GM18498 (cell line): Measurements from ENCODE around the gene ORAI2.
"Not testable (repeated sequence)": the region's sequence is repeated elsewhere in the genome, so short reads cannot be mapped to it uniquely, and the experiment has no call there.

Experiments
- ATAC-seq: cut with Tn5 transposase; IDR thresholded peaks from one replicate; pipeline ENCODE4 v1.9.1; 2021; ENCODE audit warnings: mild to moderate bottlenecking, moderate library complexity; ENCODE audit not compliant: unreplicated experiment

Gene ORAI2

DNA sequence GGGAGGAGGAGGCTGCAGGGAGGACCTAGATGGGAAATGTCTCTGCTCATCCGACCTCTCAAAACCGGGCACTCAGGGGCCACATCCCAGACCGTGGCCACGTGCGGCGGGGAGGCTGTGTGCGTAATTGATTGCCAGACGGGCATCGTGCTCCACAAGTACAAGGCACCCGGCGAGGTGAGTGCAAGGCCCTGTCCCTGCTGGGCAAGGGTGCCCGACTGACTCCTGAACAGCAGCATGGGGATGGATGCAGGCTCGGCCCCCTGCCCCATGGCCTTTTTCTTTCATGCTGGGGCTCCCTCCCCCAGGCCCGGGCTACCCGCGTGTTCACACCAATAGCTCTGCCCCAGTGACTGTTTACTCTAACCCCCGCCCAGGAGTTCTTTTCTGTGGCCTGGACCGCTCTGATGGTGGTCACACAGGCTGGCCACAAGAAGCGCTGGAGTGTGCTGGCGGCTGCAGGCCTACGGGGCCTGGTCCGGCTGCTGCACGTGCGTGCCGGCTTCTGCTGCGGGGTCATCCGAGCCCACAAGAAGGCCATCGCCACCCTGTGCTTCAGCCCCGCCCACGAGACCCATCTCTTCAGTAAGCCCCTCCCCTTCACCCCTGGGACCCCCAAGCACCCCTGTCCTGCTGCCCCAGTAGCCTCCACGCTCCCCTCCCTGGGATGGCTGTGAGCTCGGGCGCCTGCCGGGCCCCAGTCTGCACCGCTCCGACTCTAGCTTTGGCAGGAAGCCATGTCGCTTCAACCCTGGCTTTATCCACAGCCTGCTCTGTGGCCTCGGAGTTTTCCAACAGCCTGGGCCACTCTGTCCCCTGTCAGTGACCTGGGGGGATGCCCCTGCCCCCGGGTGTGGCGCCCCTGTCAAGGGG is 35.3 kb downstream of the ORAI2 start:
- ATAC-seq: no peak

DNA sequence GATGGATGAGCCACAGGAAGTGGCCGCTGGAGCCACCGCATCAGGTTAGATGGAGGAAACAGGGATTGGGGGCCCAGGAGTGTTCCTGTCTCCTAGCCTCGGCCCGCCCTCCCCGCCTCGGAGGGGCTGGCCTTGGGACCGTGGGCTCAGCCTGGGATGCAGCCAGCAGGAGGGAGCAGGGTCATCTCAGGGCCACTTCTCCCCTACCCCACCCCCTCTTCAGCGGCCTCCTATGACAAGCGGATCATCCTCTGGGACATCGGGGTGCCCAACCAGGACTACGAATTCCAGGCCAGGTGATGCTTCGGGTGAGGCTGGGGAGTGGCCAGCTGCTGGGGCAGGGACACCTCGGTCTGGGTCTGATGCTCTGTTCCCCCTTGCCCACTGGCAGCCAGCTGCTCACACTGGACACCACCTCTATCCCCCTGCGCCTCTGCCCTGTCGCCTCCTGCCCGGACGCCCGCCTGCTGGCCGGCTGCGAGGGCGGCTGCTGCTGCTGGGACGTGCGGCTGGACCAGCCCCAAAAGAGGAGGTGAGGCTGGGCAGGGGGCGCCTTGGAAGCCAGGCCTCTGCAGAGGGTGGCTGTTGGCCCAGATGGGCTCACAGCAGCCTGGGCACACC is 36.1 kb downstream of the ORAI2 start:
- ATAC-seq: no peak

DNA sequence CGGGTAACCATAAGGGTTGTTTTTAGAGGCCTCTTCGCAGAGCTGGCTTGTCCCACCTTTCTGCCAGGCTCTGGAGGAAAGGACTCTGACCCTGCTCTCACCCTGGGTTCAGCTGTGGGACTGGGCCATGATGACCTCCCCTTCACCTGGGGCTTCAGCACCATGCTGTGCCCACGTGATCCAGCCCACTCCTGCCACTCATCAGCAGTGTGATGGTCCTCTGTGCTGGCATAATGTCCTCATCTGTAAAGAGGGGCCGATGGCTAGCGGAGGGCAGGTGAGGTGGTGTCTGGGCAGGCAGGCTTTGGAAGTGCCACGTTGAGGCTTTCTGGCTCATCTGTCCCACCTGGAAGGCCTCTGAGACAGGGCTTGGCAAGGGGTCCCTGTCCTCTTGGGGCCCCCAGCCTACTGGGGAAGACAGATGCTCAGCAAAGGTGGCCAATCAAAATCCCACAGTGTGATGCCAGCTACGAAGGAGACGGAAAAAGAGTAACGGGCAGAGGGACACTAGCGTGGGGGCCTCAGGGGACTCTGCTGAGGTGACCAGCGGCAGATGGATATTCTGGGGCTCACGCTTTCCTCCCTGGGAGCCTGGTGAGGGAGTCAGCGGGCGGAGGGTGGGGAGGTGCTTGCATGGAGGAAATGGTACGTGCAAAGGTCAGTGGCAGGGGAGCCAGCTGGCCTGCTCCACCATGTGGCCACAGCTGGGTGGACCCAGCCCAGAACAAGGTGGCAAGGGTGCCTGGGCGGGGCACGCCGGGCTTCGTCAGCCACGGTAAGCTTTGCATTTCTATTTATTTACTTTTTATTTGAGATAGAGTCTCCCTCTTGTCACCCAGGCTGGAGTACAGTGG is 36.8 kb downstream of the ORAI2 start:
- ATAC-seq: no peak

DNA sequence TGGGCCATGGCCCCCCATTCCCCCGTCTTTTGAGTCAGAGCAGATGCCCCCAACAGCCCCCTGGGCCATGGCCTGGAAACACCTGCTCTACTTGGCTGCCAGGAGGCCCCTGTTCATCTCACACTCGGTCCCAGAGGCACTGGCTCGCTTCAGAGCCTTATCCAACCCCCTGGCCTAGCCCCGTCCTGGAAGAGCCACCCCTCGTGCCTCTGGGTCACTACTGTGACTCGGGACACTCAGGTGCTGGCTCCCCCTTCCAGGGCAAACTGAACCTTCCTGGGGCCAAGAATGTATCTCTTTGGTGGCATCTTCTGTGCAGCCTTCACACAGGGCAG is 38.4 kb downstream of the ORAI2 start:
- no peak for ATAC-seq

DNA sequence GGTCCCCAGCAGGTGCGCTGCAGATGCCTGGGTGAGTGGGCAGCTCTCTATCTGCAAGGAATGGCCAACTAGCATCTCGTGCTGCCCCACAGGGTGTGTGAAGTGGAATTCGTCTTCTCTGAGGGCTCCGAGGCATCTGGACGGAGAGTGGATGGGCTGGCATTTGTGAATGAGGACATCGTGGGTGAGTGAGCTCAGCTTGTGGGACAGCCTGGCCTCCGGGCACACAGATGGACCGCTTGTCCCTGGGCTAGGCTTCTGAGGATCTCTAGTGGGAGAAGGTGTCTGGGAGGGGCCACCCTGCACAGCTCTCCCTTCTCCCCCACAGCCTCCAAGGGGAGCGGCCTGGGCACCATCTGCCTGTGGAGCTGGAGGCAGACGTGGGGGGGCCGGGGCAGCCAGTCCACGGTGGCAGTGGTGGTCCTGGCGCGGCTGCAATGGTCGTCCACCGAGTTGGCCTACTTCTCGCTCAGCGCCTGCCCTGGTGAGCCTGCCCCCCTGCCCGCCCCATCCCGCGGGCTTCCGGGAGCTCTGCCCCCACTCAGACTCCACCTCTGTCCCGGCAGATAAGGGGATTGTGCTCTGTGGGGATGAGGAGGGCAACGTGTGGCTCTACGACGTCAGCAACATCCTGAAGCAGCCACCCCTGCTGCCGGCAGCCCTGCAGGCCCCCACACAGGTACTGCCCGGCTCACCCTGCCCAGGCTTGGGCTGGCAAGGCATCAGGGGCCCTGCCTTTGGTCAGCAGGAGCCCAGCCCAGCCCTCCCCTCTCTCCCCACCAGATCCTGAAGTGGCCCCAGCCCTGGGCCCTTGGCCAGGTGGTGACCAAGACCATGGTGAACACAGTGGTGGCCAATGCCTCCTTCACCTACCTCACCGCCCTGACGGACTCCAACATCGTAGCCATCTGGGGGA is 39.0 kb downstream of the ORAI2 start:
- no peak for ATAC-seq

DNA sequence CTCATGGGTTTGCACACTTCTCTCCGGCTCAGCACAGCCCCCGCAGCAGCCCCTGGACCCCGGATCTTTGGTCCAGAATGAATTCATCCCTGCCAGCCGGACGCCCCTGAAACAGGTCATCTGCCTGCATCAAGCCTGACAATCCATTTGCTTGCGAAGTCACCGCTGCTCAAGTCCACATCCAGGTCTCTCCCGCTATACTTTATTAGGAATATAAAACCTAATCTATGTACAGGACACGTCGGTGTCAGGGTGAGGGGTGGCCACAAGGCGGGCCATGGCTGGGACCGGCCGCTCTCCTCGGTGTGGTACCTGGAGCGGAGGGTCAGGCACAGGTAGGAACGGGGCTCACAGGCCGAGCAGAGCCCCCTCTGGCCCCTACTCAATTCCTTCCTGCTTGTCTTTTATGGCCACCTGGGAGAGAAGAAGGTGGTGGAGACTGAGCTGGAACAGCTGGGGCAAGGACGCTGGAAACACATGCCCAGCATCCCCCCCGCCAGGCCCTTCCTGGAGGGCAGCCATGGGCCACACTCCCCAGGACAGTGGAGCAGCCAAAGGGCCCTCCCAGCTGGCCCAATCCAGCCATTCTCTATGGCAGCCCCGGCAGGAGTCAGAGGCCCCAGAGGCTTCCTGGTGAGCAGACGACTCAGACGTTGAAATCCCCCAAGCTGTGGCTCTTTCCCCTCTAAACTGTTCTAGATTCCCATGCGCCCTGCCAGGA is 40.1 kb downstream of the ORAI2 start:
- ATAC-seq: no peak

DNA sequence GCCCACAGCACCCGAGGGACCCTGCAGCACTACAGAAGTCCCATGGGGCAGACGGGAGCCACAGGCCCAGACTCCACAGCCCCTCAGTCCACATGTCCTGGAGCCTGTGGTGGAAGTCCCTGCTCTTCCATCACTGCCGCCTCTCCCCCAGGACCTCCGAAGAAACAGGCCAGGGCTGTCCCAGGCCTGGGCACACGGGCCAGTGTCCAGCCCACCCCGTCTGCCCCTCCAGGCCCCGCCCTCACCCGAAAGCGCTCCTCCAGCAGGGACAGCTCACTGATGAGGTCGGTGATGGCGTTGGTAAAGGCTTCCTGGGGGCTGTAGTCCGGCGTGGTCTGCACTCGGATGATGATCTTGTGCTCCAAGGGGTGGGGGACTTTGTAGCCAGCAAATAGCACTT is 40.7 kb downstream of the ORAI2 start:
- not testable (repeated sequence) for ATAC-seq

DNA sequence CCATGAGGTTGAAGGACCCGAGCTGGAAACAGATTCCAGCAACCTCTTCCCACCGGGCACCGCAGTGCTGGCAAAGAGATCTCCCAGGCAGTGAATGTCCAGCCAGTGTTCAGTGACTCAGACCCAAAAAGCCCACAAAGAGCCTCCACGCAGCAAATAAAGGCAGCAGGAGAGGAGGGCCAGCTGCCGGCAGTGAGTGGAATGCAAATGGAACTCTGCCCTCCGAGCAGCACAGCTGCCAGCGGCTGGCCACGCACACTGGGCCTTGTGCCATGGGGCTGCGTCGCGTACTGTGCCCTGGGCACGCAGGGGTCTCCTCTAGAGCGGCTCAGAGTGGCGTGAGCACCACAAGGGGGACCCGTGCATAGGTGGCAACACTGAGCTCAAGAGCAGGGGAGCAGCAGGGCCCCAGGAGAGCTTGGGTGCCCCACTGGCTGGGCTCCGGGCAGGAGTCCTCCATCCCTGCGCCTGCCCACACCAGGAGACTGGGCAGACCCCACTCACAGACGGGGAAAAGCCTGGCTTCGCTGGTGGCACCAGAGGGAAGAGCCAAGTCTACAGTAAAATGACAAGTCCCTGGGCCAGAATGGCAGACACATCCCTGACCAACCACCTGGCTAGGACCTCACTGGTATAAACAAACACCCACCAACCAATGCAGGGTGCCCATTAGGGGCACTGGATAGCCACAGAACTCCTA is 41.5 kb downstream of the ORAI2 start:
- not testable (repeated sequence) for ATAC-seq

DNA sequence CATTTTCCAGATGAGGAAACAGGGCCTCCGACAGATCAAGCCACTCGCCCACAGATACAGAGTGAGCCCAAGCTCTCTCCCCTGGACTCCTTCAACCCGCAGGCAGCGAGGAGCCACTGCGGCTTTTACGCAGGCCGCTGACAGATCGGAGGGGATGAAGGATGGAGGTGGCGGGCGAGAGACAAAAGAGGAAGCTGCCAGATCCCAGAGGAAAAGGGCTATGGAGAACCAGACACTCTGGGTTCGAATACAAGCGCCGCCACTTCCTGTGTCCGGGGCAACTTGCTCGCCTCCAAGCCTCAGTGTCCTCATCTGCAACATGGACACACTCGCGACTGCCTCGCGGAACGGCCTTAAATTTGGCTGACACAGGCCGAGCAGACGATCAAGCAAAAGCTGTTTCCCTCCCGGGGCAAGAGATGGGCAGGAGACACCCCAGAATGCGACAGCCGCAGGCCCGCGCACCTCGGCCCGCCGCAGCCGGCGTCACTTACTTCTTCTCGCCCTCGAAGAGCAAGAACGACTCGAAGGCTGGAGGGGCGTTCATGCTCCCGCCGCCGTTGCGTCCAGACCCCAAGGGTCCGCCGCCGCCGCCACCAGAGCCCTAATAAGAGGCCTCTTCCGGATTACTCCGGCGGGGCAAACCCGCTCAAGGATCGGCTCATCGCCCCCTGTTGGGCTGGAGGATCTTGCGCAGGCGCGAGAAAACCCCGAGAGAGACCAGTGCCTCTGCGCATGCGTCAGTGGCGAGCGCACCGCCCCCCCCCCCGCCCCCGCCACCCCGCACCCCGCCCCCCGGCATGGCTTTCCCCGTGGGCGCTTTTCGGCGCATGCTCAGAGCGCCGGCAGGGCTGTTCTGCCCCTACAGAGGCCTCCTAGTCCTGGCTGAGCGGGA is 45.2 kb downstream of the ORAI2 start, which contains the start of gene POLR2J:
Gene POLR2J, minus strand, starts transcription at position 609 of the 895 bp plus-strand sequence. Its CDS starts 62 bp downstream, at position 547.
- peak; percentile 83 for ATAC-seq

DNA sequence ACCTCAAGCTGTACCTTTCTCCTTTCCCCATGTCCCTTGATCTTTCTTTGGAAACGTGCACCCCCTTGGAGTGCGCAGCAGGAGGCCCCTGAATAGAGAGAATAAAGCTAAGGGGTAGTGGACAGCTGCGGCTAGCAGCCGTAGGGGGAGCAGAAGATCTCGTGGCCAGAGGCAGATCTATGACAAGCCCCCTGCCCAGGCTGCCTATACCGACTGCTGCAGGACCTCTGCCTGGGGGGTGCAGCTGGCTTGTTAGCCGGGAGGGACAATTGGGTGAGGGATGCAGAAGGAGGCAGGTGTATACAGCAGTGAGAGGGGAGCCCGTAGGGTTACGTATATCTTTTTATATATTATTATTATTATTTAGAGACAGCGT is 45.8 kb downstream of the ORAI2 start:
- peak; percentile 31 for ATAC-seq

DNA sequence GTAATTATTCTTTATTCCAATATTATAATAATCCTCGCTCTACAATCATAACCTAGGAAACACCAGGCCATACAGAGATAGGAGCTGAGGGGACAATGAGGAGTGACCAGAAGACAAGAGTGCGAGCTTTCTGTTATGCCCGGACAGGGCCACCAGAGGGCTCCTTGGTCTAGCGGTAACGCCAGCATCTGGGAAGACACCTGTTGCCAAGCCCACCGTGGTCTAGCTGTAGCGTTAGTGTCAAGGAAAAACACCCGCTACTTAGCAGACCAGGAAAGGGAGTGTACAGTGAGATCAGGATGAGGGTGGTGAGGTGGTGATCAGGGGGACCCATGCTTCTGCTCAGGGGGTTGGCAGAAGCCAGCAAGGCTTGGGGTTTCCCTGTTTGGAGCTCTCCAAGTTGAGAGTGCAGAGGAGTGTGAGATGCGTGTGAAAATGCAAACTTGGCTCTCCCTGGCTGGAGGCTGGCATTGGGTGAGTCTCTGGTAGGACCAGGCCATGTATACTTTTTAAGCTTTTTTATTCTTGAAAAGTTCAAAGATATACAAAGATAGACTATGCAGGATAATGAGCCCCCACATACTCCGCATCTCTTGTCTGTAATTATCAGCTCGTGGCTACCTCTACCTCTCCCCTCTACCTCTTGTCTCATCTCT is 46.7 kb downstream of the ORAI2 start:
- ATAC-seq: not testable (repeated sequence)

DNA sequence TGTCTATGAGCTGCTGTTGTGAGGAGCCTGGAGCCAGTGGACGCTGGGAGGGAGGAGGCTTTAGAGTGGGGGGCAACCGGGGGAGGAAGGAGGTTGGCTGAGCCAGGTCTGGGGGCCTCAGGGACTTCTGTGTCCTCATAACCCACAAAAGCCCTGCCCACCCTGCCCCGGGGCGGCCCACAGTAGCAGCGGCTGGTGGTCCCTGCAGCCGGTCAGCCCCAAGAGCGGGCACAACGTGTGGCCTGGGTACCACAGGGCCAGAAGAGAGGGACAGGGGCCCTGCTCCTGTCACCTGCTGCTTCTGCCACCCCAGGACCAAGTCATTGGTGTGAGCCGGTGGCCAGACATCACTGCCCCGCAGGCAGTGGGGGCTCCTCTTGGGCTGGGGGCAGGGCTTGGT is 48.6 kb downstream of the ORAI2 start:
- ATAC-seq: not testable (repeated sequence)

DNA sequence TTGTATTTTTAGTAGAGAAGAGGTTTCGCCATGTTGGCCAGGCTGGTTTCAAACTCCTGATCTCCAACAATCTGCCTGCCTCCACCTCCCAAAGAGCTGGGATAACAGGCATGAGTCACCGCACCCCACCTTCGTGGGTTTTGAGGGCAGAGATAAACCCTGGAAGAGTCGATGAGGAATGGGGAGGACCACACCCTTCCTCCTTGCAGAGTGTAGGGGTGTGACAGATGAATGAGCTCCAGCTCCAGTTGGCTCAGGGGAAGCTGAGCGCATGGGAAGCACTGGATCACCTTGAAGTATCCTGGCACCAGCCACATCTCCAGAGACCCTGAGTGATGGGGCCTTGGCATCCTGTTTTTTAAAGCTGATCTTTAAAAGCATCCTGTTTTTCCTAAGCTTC is 50.9 kb downstream of the ORAI2 start:
- ATAC-seq: not testable (repeated sequence)

DNA sequence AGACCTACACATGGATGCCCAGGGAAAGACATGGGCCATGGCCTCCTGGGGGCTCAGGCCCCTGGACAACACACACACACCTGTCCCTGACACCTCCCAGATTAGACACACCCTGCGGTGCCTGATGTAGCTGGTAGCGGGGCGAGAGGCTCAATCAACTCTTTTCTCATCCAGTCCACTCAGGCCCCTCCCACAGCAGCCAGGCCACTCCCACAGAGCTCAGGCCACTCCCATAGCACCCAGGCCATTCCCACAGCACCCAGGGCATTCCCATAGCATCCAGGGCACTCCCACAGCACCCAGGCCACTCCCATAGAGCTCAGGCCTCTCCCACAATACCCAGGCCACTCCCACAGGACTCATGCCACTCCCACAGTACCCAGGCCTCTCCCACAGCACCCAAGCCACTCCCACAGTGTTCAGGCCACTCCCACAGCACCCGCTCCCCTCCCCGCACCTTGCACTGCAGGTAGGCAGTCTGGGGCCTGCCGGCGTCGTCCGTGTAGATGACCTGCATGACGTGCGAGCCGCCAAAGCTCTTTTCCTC is 57.2 kb downstream of the ORAI2 start:
- peak; percentile 39 for ATAC-seq

DNA sequence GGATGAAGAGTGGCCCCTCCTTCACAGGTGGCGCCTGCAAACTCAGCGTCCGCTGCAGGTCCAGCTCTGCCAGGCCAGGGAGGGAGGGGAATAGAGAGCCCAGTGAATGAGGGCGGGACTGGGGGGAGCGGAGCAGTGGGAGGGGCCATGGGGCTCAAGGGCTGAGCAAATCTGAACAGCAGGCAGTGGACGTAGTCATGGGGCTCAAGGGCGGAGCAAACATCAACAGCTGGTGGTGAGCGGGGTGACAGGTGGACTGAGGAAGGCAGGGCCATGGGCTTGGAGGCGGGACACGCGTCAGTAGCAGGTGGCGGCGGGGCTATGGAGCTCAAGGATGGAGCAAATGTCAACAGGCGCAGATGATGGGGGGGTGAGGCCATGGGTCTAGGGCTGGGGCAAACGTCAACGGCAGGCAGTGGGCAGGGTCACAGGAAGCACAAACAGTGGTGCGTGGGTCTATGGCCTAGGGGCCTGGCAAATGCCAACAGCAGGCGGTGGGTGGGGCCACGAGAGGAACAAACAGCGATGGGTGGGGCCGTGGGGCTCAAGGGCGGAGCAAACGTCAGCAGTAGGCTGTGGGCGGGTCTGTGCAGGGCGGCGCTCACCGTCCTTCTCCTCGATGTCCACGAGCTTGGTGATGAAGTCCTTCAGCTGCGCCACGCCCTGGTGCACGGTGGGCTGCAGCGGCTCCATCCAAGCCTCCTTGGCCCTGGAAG is 60.0 kb downstream of the ORAI2 start:
- peak; percentile 33 for ATAC-seq

DNA sequence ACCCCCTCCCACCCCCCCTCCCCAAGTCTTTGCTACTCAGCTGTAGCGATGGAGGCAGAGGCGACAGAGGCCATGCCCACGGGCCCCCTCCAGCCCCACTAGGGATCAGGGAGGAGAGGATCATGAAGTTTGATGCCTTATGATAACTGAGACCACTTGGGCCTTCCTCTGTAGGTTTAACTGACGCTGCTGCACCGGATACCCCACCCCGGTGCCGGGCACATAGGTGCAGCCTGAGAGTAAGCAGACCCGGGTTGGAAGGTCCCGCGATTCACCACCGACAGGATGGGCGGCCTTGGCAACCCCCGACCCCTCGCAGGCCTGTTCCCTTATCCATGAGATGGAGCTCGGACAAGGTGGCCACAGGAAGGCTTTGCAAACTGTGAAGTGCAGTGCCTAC is 60.7 kb downstream of the ORAI2 start:
- not testable (repeated sequence) for ATAC-seq
